IMR-90 (cell line): Measurements from ENCODE around the gene SMARCA4. TPM values are rescaled to one million over a fixed set of nuclear protein-coding genes. Genes with fewer than 3 reads are reported as not detected.

ENCODE experiments used
- ATAC-seq: fragments of 200-7000 bp; cut with Tn5 transposase; 2 replicates; pipeline ENCODE4 v1.9.1; 2020; ENCODE audit warnings: low read depth, mild to moderate bottlenecking, moderate library complexity
- BruUV-seq: library from RNA; stranded (reverse); fragments of 400-500 nt; replicated peaks from 2 replicates; lab custom pipeline; 2021; lab: Mats Ljungman, UMichigan
- CTCF ChIA-PET: fragments of 300-600 bp; formaldehyde crosslinking; extraction: SDS; loops from one replicate; lab custom pipeline; 2021; ENCODE audit warnings: antibody characterized with exemption; lab: Yijun Ruan, JAX
- POLR2A ChIA-PET: fragments of 300-600 bp; sonication (Branson Sonifier 250); formaldehyde crosslinking; loops from one replicate; lab custom pipeline; 2022; ENCODE audit warnings: antibody characterized with exemption; ENCODE audit not compliant: unreplicated experiment; lab: Charles Lee
- DNase-seq: peaks from one replicate; pipeline ENCODE4 v3.0.0; 2013
- H2AFZ ChIP-seq: replicated peaks from 2 replicates; pipeline ENCODE3; 2013; ENCODE audit warnings: low read length, mild to moderate bottlenecking; ENCODE audit not compliant: poor library complexity
- H2AK5ac ChIP-seq: 2 replicates; pipeline ENCODE4 v1.6.1; 2013; ENCODE audit warnings: low read depth, low read length, inconsistent platforms
- H2AK9ac ChIP-seq: replicated peaks from 2 replicates; pipeline ENCODE3; 2013; ENCODE audit warnings: mild to moderate bottlenecking, low read depth, low read length, moderate library complexity; ENCODE audit not compliant: poor library complexity
- H2BK120ac ChIP-seq: 2 replicates; pipeline ENCODE4 v1.6.1; 2013; ENCODE audit warnings: low read depth, low read length, inconsistent platforms
- H2BK15ac ChIP-seq: 3 replicates; pipeline ENCODE4 v1.6.1; 2013; ENCODE audit warnings: low read depth, low read length, inconsistent platforms
- H2BK20ac ChIP-seq: 2 replicates; pipeline ENCODE4 v1.6.1; 2013; ENCODE audit warnings: low read depth, mild to moderate bottlenecking, inconsistent platforms, low read length, moderate library complexity
- H2BK5ac ChIP-seq: 2 replicates; pipeline ENCODE4 v1.6.1; 2013; ENCODE audit warnings: mild to moderate bottlenecking, low read depth, low read length, inconsistent platforms; ENCODE audit not compliant: poor library complexity, severe bottlenecking
- H3K14ac ChIP-seq: replicated peaks from 2 replicates; pipeline ENCODE4 v1.6.1; 2013; ENCODE audit warnings: low read depth, low read length, inconsistent platforms
- H3K18ac ChIP-seq: 2 replicates; pipeline ENCODE4 v1.6.1; 2013; ENCODE audit warnings: low read depth, low read length, control low read depth
- H3K23ac ChIP-seq: 2 replicates; pipeline ENCODE4 v1.6.1; 2013; ENCODE audit warnings: low read depth, low read length, inconsistent platforms
- H3K27ac ChIP-seq: 2 replicates; pipeline ENCODE4 v1.5.1; 2013; ENCODE audit warnings: mild to moderate bottlenecking, control low read depth, low read length; ENCODE audit not compliant: insufficient read depth
- H3K27me3 ChIP-seq: 2 replicates; pipeline ENCODE4 v1.6.1; 2013; ENCODE audit warnings: low read length; ENCODE audit not compliant: control insufficient read depth, insufficient read depth
- H3K36me3 ChIP-seq: 2 replicates; pipeline ENCODE4 v1.6.1; 2013; ENCODE audit warnings: low read length, mixed read lengths; ENCODE audit not compliant: control insufficient read depth, insufficient read depth
- H3K4ac ChIP-seq: 2 replicates; pipeline ENCODE4 v1.6.1; 2013; ENCODE audit warnings: low read depth, low read length, inconsistent platforms
- H3K4me1 ChIP-seq: 2 replicates; pipeline ENCODE4 v1.6.1; 2013; ENCODE audit warnings: low read length, mixed read lengths; ENCODE audit not compliant: control insufficient read depth, insufficient read depth
- H3K4me2 ChIP-seq: 2 replicates; pipeline ENCODE4 v1.6.1; 2013; ENCODE audit warnings: low read depth, mild to moderate bottlenecking, control low read depth, low read length, moderate library complexity
- H3K4me3 ChIP-seq: 2 replicates; pipeline ENCODE4 v1.5.1; 2013; ENCODE audit warnings: low read depth, mild to moderate bottlenecking, control low read depth, low read length, moderate library complexity; ENCODE audit not compliant: insufficient read depth
- H3K56ac ChIP-seq: 2 replicates; pipeline ENCODE4 v1.6.1; 2013; ENCODE audit warnings: low read length, inconsistent platforms; ENCODE audit not compliant: insufficient read depth; ENCODE audit errors: extremely low read depth
- H3K79me1 ChIP-seq, 2 experiments: 2 replicates each; pipeline ENCODE4 v1.6.1; 2013; ENCODE audit warnings: low read length in 2 of 2, inconsistent platforms in 1 of 2, low read depth in 1 of 2
- H3K9ac ChIP-seq: 2 replicates; pipeline ENCODE4 v1.6.1; 2013; ENCODE audit warnings: low read depth, low read length, control low read depth
- H3K9me1 ChIP-seq: 2 replicates; pipeline ENCODE4 v1.6.1; 2013; ENCODE audit warnings: low read length, inconsistent platforms; ENCODE audit not compliant: insufficient read depth
- H3K9me3 ChIP-seq: 2 replicates; pipeline ENCODE4 v1.6.1; 2013; ENCODE audit warnings: low read length; ENCODE audit not compliant: control insufficient read depth, insufficient read depth
- H4K20me1 ChIP-seq: 2 replicates; pipeline ENCODE4 v1.6.1; 2013; ENCODE audit warnings: low read length, inconsistent platforms; ENCODE audit not compliant: insufficient read depth
- H4K5ac ChIP-seq: 2 replicates; pipeline ENCODE4 v1.6.1; 2013; ENCODE audit warnings: mild to moderate bottlenecking, low read depth, low read length, control low read depth
- H4K8ac ChIP-seq, 2 experiments: 2 replicates each; pipeline ENCODE4 v1.6.1; 2013; ENCODE audit warnings: low read depth in 2 of 2, low read length in 2 of 2, control low read depth in 1 of 2, inconsistent platforms in 1 of 2
- H4K91ac ChIP-seq: 2 replicates; pipeline ENCODE4 v1.6.1; 2013; ENCODE audit warnings: low read depth, low read length, inconsistent platforms; ENCODE audit not compliant: insufficient read depth
- CEBPB ChIP-seq: IDR thresholded peaks from 2 replicates; pipeline ENCODE4 v1.6.1; 2012; ENCODE audit warnings: low read depth, low read length, improper control_type of control experiment
- CHD1 ChIP-seq: IDR thresholded peaks from 2 replicates; pipeline ENCODE4 v1.6.1; 2012; ENCODE audit warnings: low read depth, low read length, improper control_type of control experiment
- MAZ ChIP-seq: IDR thresholded peaks from 2 replicates; pipeline ENCODE4 v1.6.1; 2012; ENCODE audit warnings: low read depth, mild to moderate bottlenecking, low read length, improper control_type of control experiment, moderate library complexity, borderline replicate concordance
- WGBS, 2 experiments: methylation state at CpG; one replicate each; pipeline versions ENCODE4 v1.1.5 to v1.1.7; 2013; ENCODE audit warnings: missing lambda C conversion rate in 2 of 2; ENCODE audit not compliant: insufficient read length in 1 of 2; ENCODE audit errors: extremely low coverage in 2 of 2; 5-methylcytosine and 5-hydroxymethylcytosine counted together
- dilution Hi-C: fragments of 300-500 bp; cut with HindIII; formaldehyde crosslinking; loops from one replicate; pipeline ENCODE4 v1.14.3; 2018; ENCODE audit warnings: low sequenced_read_pairs; ENCODE audit not compliant: unreplicated experiment
- in situ Hi-C: fragments of 300-500 bp; cut with MboI; formaldehyde crosslinking; loops from 3 replicates; pipeline ENCODE4 v1.14.3; 2019; ENCODE audit warnings: low sequenced_read_pairs, inconsistent platforms, mixed read lengths
- intact Hi-C: fragments of 100-400 bp; cut with micrococcal nuclease; formaldehyde crosslinking; loops from 2 replicates; pipeline ENCODE4 v1.10.0; 2022
- polyA plus RNA-seq, 3 experiments: library from polyadenylated mRNA; depleted of rRNA; stranded (reverse); fragments of >200 nt; gene quantifications; 2 replicates each; pipeline ENCODE4 v1.2.3, GENCODE V29; 2012; ENCODE audit warnings: low replicate concordance in 1 of 3
- total RNA-seq: library from RNA; depleted of rRNA; stranded (reverse); fragments of >200 nt; gene quantifications from 2 replicates; pipeline ENCODE4 v1.2.3, GENCODE V29; 2012

SMARCA4 gene
- total and polyA plus RNA-seq, 2 of the 4 experiments (the other 2 are of a cell fraction): 41.4 to 85.6 TPM

- Histone ChIP-seq H2AK5ac (no peak overlapping the region), H3K27ac (no peak overlapping the region), H2BK5ac (no peak overlapping the region), H3K9ac (no peak overlapping the region), H3K4me3 (no peak overlapping the region), H2AK9ac (no peak overlapping the region), H3K27me3 (no peaks in the 10 kb centered on the region), H4K5ac (no peak overlapping the region), H3K36me3 (peaks cover 46% of the 10 kb centered on the region), H3K23ac (no peak overlapping the region), H3K9me3 (no peaks in the 10 kb centered on the region), H2BK15ac (no peak overlapping the region), H3K9me1 (peaks cover 13% of the 10 kb centered on the region), H4K20me1 (peaks cover 80% of the 10 kb centered on the region), H3K79me1 (peaks cover 18 to 81% of the 10 kb centered on the region in 2 experiments), H2BK120ac (no peak overlapping the region), H2BK20ac (no peak overlapping the region), H4K8ac (no peak overlapping the region), H3K18ac (no peak overlapping the region), H2AFZ (no peak overlapping the region), H3K4ac (no peak overlapping the region), H3K4me1 (peaks cover 3% of the 10 kb centered on the region), H3K14ac (no peak overlapping the region), H3K56ac (no peak overlapping the region), H3K4me2 (no peak overlapping the region), H4K91ac (no peak overlapping the region)
- in situ Hi-C loops: no loop called here
- dilution Hi-C loops: no loop called here
- BruUV-seq: no TSS peak
- ATAC-seq (no peak), DNase-seq (no peak)
- TF ChIP-seq CHD1 (no peak), MAZ (no peak), CEBPB (no peak)
- intact Hi-C loops: loop anchor here (5.0 kb wide), 1 partner anchor 41 kb away; no protein-coding TSS in a partner anchor
- 100% methylated on average over 1 of the region's 6 CpGs; no CpG with 5 or more reads in 1 of the 2 experiments for WGBS, 2 experiments
- ChIA-PET CTCF (no interaction called here), POLR2A (no interaction called here)
Observed at GRCh38 chr19:10983026-10983425, 22.2 kb downstream of the SMARCA4 start.
